Measurements from ENCODE around the gene RPS23. TPM values are rescaled to one million over a fixed set of nuclear protein-coding genes. Genes with fewer than 3 reads are reported as not detected.

Gene RPS23
- total RNA-seq, 1 experiment from 2014 or later: 2,213 TPM

GRCh38 chr5:82298668-82299067, 20.5 kb upstream of the RPS23 start:
- POLR2A ChIA-PET: no interaction called here
- no TSS peak for BruUV-seq (replicated peaks)
- no peaks in the 10 kb centered on the region for H3K36me3 Mint-ChIP-seq (ENCODE audit: insufficient read depth, unreplicated experiment)

GRCh38 chr5:82297711-82298110, 19.6 kb upstream of the RPS23 start:
- no peak for DNase-seq
- Mint-ChIP-seq H3K4me3 (ENCODE audit: unreplicated experiment) (no peak overlapping the region), H3K4me1 (ENCODE audit: low read depth, unreplicated experiment) (no peaks in the 10 kb centered on the region), H3K9me3 (ENCODE audit: unreplicated experiment) (no peaks in the 10 kb centered on the region), H3K36me3 (ENCODE audit: insufficient read depth, unreplicated experiment) (no peaks in the 10 kb centered on the region), H3K27me3 (ENCODE audit: insufficient read depth, unreplicated experiment) (no peaks in the 10 kb centered on the region), H3K27ac (ENCODE audit: unreplicated experiment) (no peak overlapping the region)
- TF ChIP-seq CTCF (IDR thresholded peaks at IDR 0.05; ENCODE audit: insufficient read depth in 1 of 2, low read depth in 1 of 2, low read length in 1 of 2, severe bottlenecking in 1 of 2, unreplicated experiment in 1 of 2): no peak
- BruUV-seq (replicated peaks): no TSS peak
- ChIA-PET POLR2A (no interaction called here), CTCF (no interaction called here)
- Histone ChIP-seq H3K4me1 (no peaks in the 10 kb centered on the region), H3K27me3 (replicated peaks; ENCODE audit: control insufficient read depth, insufficient read depth, low read length) (no peaks in the 10 kb centered on the region), H3K36me3 (ENCODE audit: control insufficient read depth, insufficient read depth, low read length) (no peaks in the 10 kb centered on the region), H3K9me3 (no peaks in the 10 kb centered on the region; the same call in 1 of the 2 replicates), H3K4me3 (ENCODE audit: low read depth, low read length) (no peak overlapping the region)
- intact Hi-C loops (cut with micrococcal nuclease; ENCODE audit: unreplicated experiment): no loop called here

More at GRCh38 chr5:82298668-82299067, 20.5 kb upstream of the RPS23 start:
- no peaks in the 10 kb centered on the region for H3K27me3 ChIP-seq (replicated peaks; ENCODE audit: control insufficient read depth, insufficient read depth, low read length)
- TF ChIP-seq CTCF (IDR thresholded peaks at IDR 0.05; ENCODE audit: insufficient read depth in 1 of 2, low read depth in 1 of 2, low read length in 1 of 2, severe bottlenecking in 1 of 2, unreplicated experiment in 1 of 2): no peak
- no peaks in the 10 kb centered on the region for H3K4me1 Mint-ChIP-seq (ENCODE audit: low read depth, unreplicated experiment)
- H3K27ac Mint-ChIP-seq (ENCODE audit: unreplicated experiment): no peak overlapping the region
- no peak overlapping the region for H3K4me3 ChIP-seq (ENCODE audit: low read depth, low read length)
- intact Hi-C loops (cut with micrococcal nuclease; ENCODE audit: unreplicated experiment): no loop called here
- no peaks in the 10 kb centered on the region for H3K36me3 ChIP-seq (ENCODE audit: control insufficient read depth, insufficient read depth, low read length)
- no peaks in the 10 kb centered on the region for H3K9me3 Mint-ChIP-seq (ENCODE audit: unreplicated experiment)
- H3K4me1 ChIP-seq: no peaks in the 10 kb centered on the region
- H3K9me3 ChIP-seq: no peaks in the 10 kb centered on the region; the same call in 1 of the 2 replicates
- CTCF ChIA-PET: no interaction called here
- DNase-seq: no peak
- H3K27me3 Mint-ChIP-seq (ENCODE audit: insufficient read depth, unreplicated experiment): no peaks in the 10 kb centered on the region
- no peak overlapping the region for H3K4me3 Mint-ChIP-seq (ENCODE audit: unreplicated experiment)

GRCh38 chr5:82296929-82297328, 18.8 kb upstream of the RPS23 start:
- no peaks in the 10 kb centered on the region; the same call in 1 of the 2 replicates for H3K9me3 ChIP-seq
- ChIA-PET POLR2A (no interaction called here), CTCF (no interaction called here)
- DNase-seq: no peak
- no peaks in the 10 kb centered on the region for H3K27me3 ChIP-seq (replicated peaks; ENCODE audit: control insufficient read depth, insufficient read depth, low read length)
- H3K36me3 ChIP-seq (ENCODE audit: control insufficient read depth, insufficient read depth, low read length): no peaks in the 10 kb centered on the region
- no peaks in the 10 kb centered on the region for H3K36me3 Mint-ChIP-seq (ENCODE audit: insufficient read depth, unreplicated experiment)
- TF ChIP-seq CTCF (IDR thresholded peaks at IDR 0.05; ENCODE audit: insufficient read depth in 1 of 2, low read depth in 1 of 2, low read length in 1 of 2, severe bottlenecking in 1 of 2, unreplicated experiment in 1 of 2): no peak
- H3K4me1 ChIP-seq: no peaks in the 10 kb centered on the region
- no peak overlapping the region for H3K4me3 Mint-ChIP-seq (ENCODE audit: unreplicated experiment)
- no peaks in the 10 kb centered on the region for H3K27me3 Mint-ChIP-seq (ENCODE audit: insufficient read depth, unreplicated experiment)
- BruUV-seq (replicated peaks): no TSS peak
- no peak overlapping the region for H3K4me3 ChIP-seq (ENCODE audit: low read depth, low read length)
- no peak overlapping the region for H3K27ac Mint-ChIP-seq (ENCODE audit: unreplicated experiment)
- H3K4me1 Mint-ChIP-seq (ENCODE audit: low read depth, unreplicated experiment): no peaks in the 10 kb centered on the region
- intact Hi-C loops (cut with micrococcal nuclease; ENCODE audit: unreplicated experiment): no loop called here
- H3K9me3 Mint-ChIP-seq (ENCODE audit: unreplicated experiment): no peaks in the 10 kb centered on the region

All from Caco-2 (cell line).